ENCODE data around the gene FBLN2.

The FBLN2 gene

DNA sequence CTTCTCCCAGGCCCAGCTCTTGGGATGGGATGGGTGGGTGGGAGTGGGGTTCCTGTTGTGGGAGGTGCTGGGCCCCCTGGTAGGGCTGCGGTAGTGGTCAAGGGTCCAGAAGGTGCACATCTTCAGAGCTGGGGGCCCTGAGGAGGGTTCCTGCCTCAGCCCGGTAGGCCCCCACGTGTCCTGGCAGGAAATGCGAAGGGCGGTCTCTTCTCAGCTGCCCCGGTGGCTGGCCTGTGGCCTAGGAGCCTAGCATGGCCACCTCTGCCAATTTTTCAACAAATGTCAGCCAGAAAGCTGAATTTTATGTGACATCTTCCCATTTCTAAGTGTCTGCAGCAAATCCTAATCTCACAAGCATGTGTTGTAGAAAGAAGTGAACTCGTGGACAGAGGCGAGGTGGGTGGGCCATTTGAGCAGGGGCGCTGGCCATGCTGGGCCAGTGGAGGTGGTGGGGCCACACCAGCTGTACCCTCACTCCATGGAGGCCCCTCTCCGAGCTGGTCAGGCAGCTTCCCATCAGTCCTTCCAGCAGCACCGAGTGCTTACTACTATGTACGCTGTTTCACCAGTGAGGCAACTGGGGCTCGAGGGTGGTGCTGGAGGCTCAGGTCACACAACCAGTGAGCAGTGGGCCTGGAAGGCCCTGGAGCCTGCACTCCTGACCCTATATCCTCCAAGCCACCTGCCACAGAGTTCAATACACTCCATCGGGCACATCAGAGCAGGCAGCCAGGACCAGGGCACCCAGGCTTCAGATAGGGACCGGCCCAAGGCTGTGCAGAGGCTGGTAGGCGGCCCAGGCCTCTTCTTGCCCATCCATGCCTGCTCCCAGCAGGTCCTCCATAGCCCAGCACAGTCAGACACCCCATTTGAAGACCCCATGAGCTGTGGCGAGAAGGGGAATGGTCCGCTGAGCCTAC, 23.2 kb downstream of the FBLN2 start:
- H3K79me1 ChIP-seq (ENCODE audit: low read depth, low read length), result no peaks in the 10 kb centered on the region
- H3K14ac ChIP-seq (ENCODE audit: low read length), result peak overlapping the region; percentile 8
- H3K4me2 ChIP-seq (ENCODE audit: insufficient read depth, low read length, poor library complexity, severe bottlenecking), result no peak overlapping the region
- H4K8ac ChIP-seq (ENCODE audit: low read depth, low read length), result no peak overlapping the region
- DNase-seq (ENCODE audit: low spot score), result no peak
- H3K36me3 ChIP-seq (replicated peaks in 1 of 2; ENCODE audit: control insufficient read depth in 2 of 2, insufficient read depth in 2 of 2, low read length in 2 of 2), result no peaks in the 10 kb centered on the region
- H3K4me1 ChIP-seq (ENCODE audit: control insufficient read depth in 2 of 2, insufficient read depth in 1 of 2, low read depth in 1 of 2, low read length in 2 of 2), result peaks cover 22 to 27% of the 10 kb centered on the region in 2 donors
- H2BK5ac ChIP-seq (ENCODE audit: low read length), result peak overlapping the region; percentile 87
- no peak overlapping the region for H2BK15ac ChIP-seq (ENCODE audit: low read length)
- peak overlapping the region; percentile 85 for H3K18ac ChIP-seq (ENCODE audit: low read length)
- H3K9ac ChIP-seq (ENCODE audit: low read depth, low read length, poor library complexity), result no peak overlapping the region
- H2BK120ac ChIP-seq (ENCODE audit: low read depth, low read length), result no peak overlapping the region
- no peak overlapping the region for H2AFZ ChIP-seq (ENCODE audit: low read length)
- no peak overlapping the region for H4K91ac ChIP-seq (ENCODE audit: low read depth, low read length, poor library complexity)
- no CpG with 5 or more reads among the region's 18 CpGs for WGBS, 2 donors (ENCODE audit: extremely low coverage in 2 of 2, insufficient read length in 2 of 2, insufficient replicate concordance in 1 of 2)
- H3K27ac ChIP-seq (replicated peaks; ENCODE audit: low read length), result no peak overlapping the region
- H3K27me3 ChIP-seq (ENCODE audit: control insufficient read depth in 3 of 3, insufficient read depth in 3 of 3, low read depth in 1 of 3, low read length in 3 of 3), result no peaks in the 10 kb centered on the region
- peak overlapping the region; percentile 91 for H2AK5ac ChIP-seq (ENCODE audit: low read depth, low read length)
- H2BK12ac ChIP-seq (ENCODE audit: low read length), result no peak overlapping the region
- no peaks in the 10 kb centered on the region for H3K9me3 ChIP-seq (replicated peaks in 1 of 2; ENCODE audit: control insufficient read depth in 2 of 2, insufficient read depth in 1 of 2, low read depth in 1 of 2, low read length in 2 of 2)
- peak overlapping the region; percentile 43 for H3K23ac ChIP-seq (ENCODE audit: low read depth, low read length, poor library complexity)
- H3K4ac ChIP-seq (ENCODE audit: low read length), result no peak overlapping the region
- H3K4me3 ChIP-seq (ENCODE audit: low read length in 2 of 2), result no peak overlapping the region

DNA sequence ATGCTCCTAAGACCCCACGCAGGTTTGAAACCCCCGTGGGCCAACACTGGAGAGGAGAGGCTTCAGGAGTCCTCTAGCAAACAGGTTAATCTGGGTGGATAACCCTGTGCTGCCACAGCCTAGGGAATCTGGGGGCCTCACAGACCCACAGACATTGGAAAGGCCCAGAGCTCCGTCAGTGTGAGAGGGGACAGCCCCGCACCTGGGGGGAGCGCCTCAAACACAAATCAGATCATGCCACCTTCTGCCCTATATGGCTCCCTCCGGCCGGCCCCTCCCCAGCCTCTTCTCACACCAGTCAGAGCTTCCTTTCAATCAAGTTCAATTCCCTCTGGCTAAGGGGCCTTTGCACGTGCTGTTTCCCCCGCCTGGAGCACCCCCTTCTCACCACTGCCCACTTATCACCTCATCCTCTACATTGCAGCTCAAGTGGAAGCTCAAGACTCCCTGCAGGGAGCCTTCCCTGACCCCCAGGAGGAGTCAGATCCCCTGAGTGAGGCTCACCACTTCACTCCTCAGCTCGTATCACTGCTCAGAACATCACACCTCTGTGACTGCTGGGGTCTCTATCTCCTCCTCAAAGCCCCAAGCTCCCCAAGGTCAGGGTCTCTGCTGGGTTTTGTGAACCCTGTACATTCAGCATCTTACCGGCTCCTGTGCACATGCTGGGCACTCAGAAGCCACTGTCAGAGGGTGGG, 24.1 kb downstream of the FBLN2 start:
- no CpG with 5 or more reads among the region's 11 CpGs for WGBS, 2 donors (ENCODE audit: extremely low coverage in 2 of 2, insufficient read length in 2 of 2, insufficient replicate concordance in 1 of 2)
- H2BK120ac ChIP-seq (ENCODE audit: low read depth, low read length), result no peak overlapping the region
- peak overlapping the region; percentile 75 for H2AK5ac ChIP-seq (ENCODE audit: low read depth, low read length)
- peaks cover 22 to 27% of the 10 kb centered on the region in 2 donors for H3K4me1 ChIP-seq (ENCODE audit: control insufficient read depth in 2 of 2, insufficient read depth in 1 of 2, low read depth in 1 of 2, low read length in 2 of 2)
- H3K4me2 ChIP-seq (ENCODE audit: insufficient read depth, low read length, poor library complexity, severe bottlenecking), result no peak overlapping the region
- peak overlapping the region; percentile 21 for H3K9ac ChIP-seq (ENCODE audit: low read depth, low read length, poor library complexity)
- no peak overlapping the region for H2BK5ac ChIP-seq (ENCODE audit: low read length)
- no peak overlapping the region for H3K4ac ChIP-seq (ENCODE audit: low read length)
- no peak overlapping the region for H3K14ac ChIP-seq (ENCODE audit: low read length)
- no peaks in the 10 kb centered on the region for H3K79me1 ChIP-seq (ENCODE audit: low read depth, low read length)
- H3K18ac ChIP-seq (ENCODE audit: low read length), result peak overlapping the region; percentile 8
- H3K23ac ChIP-seq (ENCODE audit: low read depth, low read length, poor library complexity), result no peak overlapping the region
- no peaks in the 10 kb centered on the region for H3K36me3 ChIP-seq (replicated peaks in 1 of 2; ENCODE audit: control insufficient read depth in 2 of 2, insufficient read depth in 2 of 2, low read length in 2 of 2)
- H3K27ac ChIP-seq (replicated peaks; ENCODE audit: low read length), result no peak overlapping the region
- no peak for DNase-seq (ENCODE audit: low spot score)
- no peak overlapping the region for H3K4me3 ChIP-seq (ENCODE audit: low read length in 2 of 2)
- no peak overlapping the region for H4K91ac ChIP-seq (ENCODE audit: low read depth, low read length, poor library complexity)
- no peak overlapping the region for H4K8ac ChIP-seq (ENCODE audit: low read depth, low read length)
- H2AFZ ChIP-seq (ENCODE audit: low read length), result no peak overlapping the region
- H2BK15ac ChIP-seq (ENCODE audit: low read length), result no peak overlapping the region
- H3K27me3 ChIP-seq (ENCODE audit: control insufficient read depth in 3 of 3, insufficient read depth in 3 of 3, low read depth in 1 of 3, low read length in 3 of 3), result no peaks in the 10 kb centered on the region
- H2BK12ac ChIP-seq (ENCODE audit: low read length), result no peak overlapping the region
- H3K9me3 ChIP-seq (replicated peaks in 1 of 2; ENCODE audit: control insufficient read depth in 2 of 2, insufficient read depth in 1 of 2, low read depth in 1 of 2, low read length in 2 of 2), result no peaks in the 10 kb centered on the region

DNA sequence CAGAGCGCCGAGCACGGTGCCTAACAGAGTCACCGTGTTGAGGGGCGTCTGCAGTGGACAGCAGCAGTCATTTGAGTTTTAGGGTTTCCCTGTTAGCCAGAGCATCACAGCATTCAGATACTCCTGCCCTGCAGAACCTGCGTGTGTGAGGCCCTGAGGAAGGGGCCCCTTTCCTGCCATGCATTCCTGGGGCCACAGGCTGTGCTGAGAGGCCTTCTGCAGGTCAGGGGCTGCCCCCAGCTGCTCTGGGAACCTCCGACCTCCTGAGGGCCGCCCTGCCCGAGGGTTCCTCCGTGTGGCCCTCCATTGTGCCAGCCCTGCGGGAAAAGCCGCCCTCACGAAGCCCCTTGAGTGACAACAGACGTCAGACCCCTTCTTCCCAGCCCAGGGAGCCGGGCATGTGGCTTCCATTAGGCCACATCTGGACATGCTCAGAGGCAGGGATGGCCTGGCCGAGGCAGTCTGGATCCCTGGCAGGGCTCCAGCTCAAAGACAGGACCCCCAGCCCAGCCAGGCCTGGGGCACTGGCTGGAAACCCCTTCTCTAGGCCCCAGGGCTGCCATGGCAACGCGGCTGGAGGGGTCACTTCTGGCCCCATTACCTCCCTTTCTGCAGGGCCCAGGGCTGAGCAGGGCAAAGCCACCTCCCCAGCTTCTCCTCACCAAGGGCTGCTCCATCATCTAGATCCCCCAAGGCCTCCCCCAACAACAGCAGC, 25.3 kb downstream of the FBLN2 start:
- Histone ChIP-seq H3K36me3 (replicated peaks in 1 of 2; ENCODE audit: control insufficient read depth in 2 of 2, insufficient read depth in 2 of 2, low read length in 2 of 2) (no peaks in the 10 kb centered on the region), H3K27ac (replicated peaks; ENCODE audit: low read length) (no peak overlapping the region)
- DNase-seq (ENCODE audit: low spot score), result no peak

More for the DNA sequence above, 25.3 kb downstream of the FBLN2 start:
- H3K9ac ChIP-seq (ENCODE audit: low read depth, low read length, poor library complexity), result no peak overlapping the region
- H3K4me1 ChIP-seq (ENCODE audit: control insufficient read depth in 2 of 2, insufficient read depth in 1 of 2, low read depth in 1 of 2, low read length in 2 of 2), result peaks cover 17 to 27% of the 10 kb centered on the region in 2 donors
- H3K23ac ChIP-seq (ENCODE audit: low read depth, low read length, poor library complexity), result peak overlapping the region; percentile 15
- no peak overlapping the region for H2BK120ac ChIP-seq (ENCODE audit: low read depth, low read length)
- no peak overlapping the region for H3K4me3 ChIP-seq (ENCODE audit: low read length in 2 of 2)
- H2AK5ac ChIP-seq (ENCODE audit: low read depth, low read length), result peak overlapping the region; percentile 5
- H2BK12ac ChIP-seq (ENCODE audit: low read length), result no peak overlapping the region
- H3K14ac ChIP-seq (ENCODE audit: low read length), result peak overlapping the region; percentile 85
- peak overlapping the region; percentile 78 for H3K18ac ChIP-seq (ENCODE audit: low read length)
- no peaks in the 10 kb centered on the region for H3K27me3 ChIP-seq (ENCODE audit: control insufficient read depth in 3 of 3, insufficient read depth in 3 of 3, low read depth in 1 of 3, low read length in 3 of 3)
- no peaks in the 10 kb centered on the region for H3K79me1 ChIP-seq (ENCODE audit: low read depth, low read length)
- H2AFZ ChIP-seq (ENCODE audit: low read length), result peak overlapping the region; percentile 78
- H4K8ac ChIP-seq (ENCODE audit: low read depth, low read length), result no peak overlapping the region
- no peak overlapping the region for H3K4me2 ChIP-seq (ENCODE audit: insufficient read depth, low read length, poor library complexity, severe bottlenecking)
- H3K4ac ChIP-seq (ENCODE audit: low read length), result peak overlapping the region; percentile 84
- H4K91ac ChIP-seq (ENCODE audit: low read depth, low read length, poor library complexity), result no peak overlapping the region
- no peaks in the 10 kb centered on the region for H3K9me3 ChIP-seq (replicated peaks in 1 of 2; ENCODE audit: control insufficient read depth in 2 of 2, insufficient read depth in 1 of 2, low read depth in 1 of 2, low read length in 2 of 2)
- no CpG with 5 or more reads among the region's 18 CpGs for WGBS, 2 donors (ENCODE audit: extremely low coverage in 2 of 2, insufficient read length in 2 of 2, insufficient replicate concordance in 1 of 2)
- no peak overlapping the region for H2BK15ac ChIP-seq (ENCODE audit: low read length)
- peak overlapping the region; percentile 29 for H2BK5ac ChIP-seq (ENCODE audit: low read length)

Measured in neuronal stem cell (in vitro differentiated cells).